H1 (cell line): ENCODE results near the gene GRID2.

Source experiments
- ATF2 ChIP-seq: IDR thresholded peaks from 2 replicates; pipeline ENCODE4 v1.6.1; 2012; ENCODE audit warnings: low read length, inconsistent platforms
- CBX8 ChIP-seq: fragments of 300-800, 300-1000 bp; sonication (generic); IDR thresholded peaks from 2 replicates; pipeline ENCODE4 v1.7.1; 2016; ENCODE audit warnings: low read depth, low read length, borderline replicate concordance
- CTCF ChIP-seq, 3 experiments: IDR thresholded peaks; 1 replicate in 2 of 3; 2 replicates in 1 of 3; pipeline versions ENCODE4 v1.5.1 to v1.6.1; 2011; ENCODE audit warnings: low read length in 3 of 3, mild to moderate bottlenecking in 3 of 3, inconsistent platforms in 2 of 3, low read depth in 1 of 3, moderate library complexity in 1 of 3; ENCODE audit not compliant: insufficient read depth in 1 of 3; ENCODE audit errors: control extremely low read depth in 1 of 3
- MAX ChIP-seq: IDR thresholded peaks from 2 replicates; pipeline ENCODE4 v1.6.1; 2012; ENCODE audit warnings: inconsistent platforms
- RBBP5 ChIP-seq: IDR thresholded peaks from 2 replicates; pipeline ENCODE4 v1.7.1; 2012; ENCODE audit warnings: low read depth, mild to moderate bottlenecking, inconsistent platforms, low read length, moderate library complexity, borderline replicate concordance
- TAF1 ChIP-seq: IDR thresholded peaks from 2 replicates; pipeline ENCODE4 v1.6.1; 2011; ENCODE audit warnings: mild to moderate bottlenecking, low read depth, low read length
- TCF12 ChIP-seq: IDR thresholded peaks from 2 replicates; pipeline ENCODE4 v1.6.1; 2011; ENCODE audit warnings: low read depth, mild to moderate bottlenecking, low read length
- TEAD4 ChIP-seq: IDR thresholded peaks from 2 replicates; pipeline ENCODE4 v1.6.1; 2012; ENCODE audit warnings: low read depth, low read length, inconsistent platforms, mixed read lengths

GRCh38 chr4:93761286-93761685 lies 1457.5 kb downstream of the GRID2 start:
- no peak for TF ChIP-seq TCF12
- TF ChIP-seq CBX8: no peak
- TF ChIP-seq CTCF (IDR thresholded peaks at IDR 0.05; ENCODE audit: control extremely low read depth in 1 of 3, insufficient read depth in 1 of 3, low read depth in 1 of 3, low read length in 3 of 3): no peak
- TF ChIP-seq RBBP5: no peak
- TF ChIP-seq TEAD4: no peak
- no peak for TF ChIP-seq MAX
- TF ChIP-seq ATF2: no peak
- TF ChIP-seq TAF1: no peak
